Testis (tissue), 3 donors: Measurements from ENCODE around the gene MYCBP. TPM values are rescaled to one million over a fixed set of nuclear protein-coding genes. Genes with fewer than 3 reads are reported as not detected.

ENCODE experiments used
- DNase-seq: peaks from one replicate; pipeline ENCODE4 v3.0.0-alpha.2; 2019
- H3K27ac ChIP-seq, 2 donors: fragments of 200-600 bp; sonication (generic); one replicate each; pipeline ENCODE4 v1.5.1; 2019
- H3K27me3 ChIP-seq: fragments of 200-600 bp; sonication (generic); one replicate; pipeline ENCODE4 v1.5.1; 2019
- H3K36me3 ChIP-seq: fragments of 200-600 bp; sonication (generic); one replicate; pipeline ENCODE4 v1.5.1; 2017; ENCODE audit warnings: low read depth; ENCODE audit errors: missing control alignments
- H3K4me1 ChIP-seq: fragments of 200-600 bp; sonication (generic); one replicate; pipeline ENCODE4 v1.5.1; 2019
- H3K4me3 ChIP-seq, 2 donors: fragments of 200-600 bp; sonication (generic); one replicate each; pipeline ENCODE4 v1.5.1; 2017 to 2019
- H3K9me3 ChIP-seq: fragments of 200-600 bp; sonication (generic); one replicate; pipeline ENCODE4 v1.5.1; 2017
- CTCF ChIP-seq, 3 experiments: fragments of 450-650 bp in 2 of 3; fragments of 200-600 bp in 1 of 3; sonication (generic) in 1 of 3; IDR thresholded peaks; one replicate each; pipeline ENCODE4 v1.5.1; 2016 to 2019; ENCODE audit warnings: antibody characterized with exemption in 3 of 3, mild to moderate bottlenecking in 2 of 3, moderate library complexity in 1 of 3
- POLR2A ChIP-seq: fragments of 450-650 bp; IDR thresholded peaks from one replicate; pipeline ENCODE4 v1.6.1; 2017; ENCODE audit warnings: antibody characterized with exemption, mild to moderate bottlenecking, moderate library complexity
- WGBS, 2 donors: methylation state at CpG; one replicate each; pipeline ENCODE4 v1.1.5; 2018; 5-methylcytosine and 5-hydroxymethylcytosine counted together
- intact Hi-C: fragments of 100-400 bp; cut with DNase I; formaldehyde crosslinking; loops from one replicate; pipeline ENCODE4 v1.15.1; 2023; ENCODE audit warnings: low total_unique reads
- polyA plus RNA-seq: library from polyadenylated mRNA; stranded (reverse); fragments of 350-450 nt; fragmentation: Illumina TruSeq; extraction: RNeasy Lipid Tissue Mini Kit (QIAGEN cat#74804); gene quantifications from one replicate; pipeline ENCODE4 v1.2.3, GENCODE V29; 2014; ENCODE audit warnings: low read depth, low replicate concordance; ENCODE audit not compliant: insufficient read depth
- total RNA-seq, 2 donors: library from RNA; depleted of rRNA; stranded (reverse); fragments of >200 nt; gene quantifications; one replicate each; pipeline ENCODE4 v1.2.3, GENCODE V29; 2016

The MYCBP gene
- total and polyA plus RNA-seq, 3 donors from 2014 or later = 18.5 to 53.0 (median 24.3) TPM

DNA sequence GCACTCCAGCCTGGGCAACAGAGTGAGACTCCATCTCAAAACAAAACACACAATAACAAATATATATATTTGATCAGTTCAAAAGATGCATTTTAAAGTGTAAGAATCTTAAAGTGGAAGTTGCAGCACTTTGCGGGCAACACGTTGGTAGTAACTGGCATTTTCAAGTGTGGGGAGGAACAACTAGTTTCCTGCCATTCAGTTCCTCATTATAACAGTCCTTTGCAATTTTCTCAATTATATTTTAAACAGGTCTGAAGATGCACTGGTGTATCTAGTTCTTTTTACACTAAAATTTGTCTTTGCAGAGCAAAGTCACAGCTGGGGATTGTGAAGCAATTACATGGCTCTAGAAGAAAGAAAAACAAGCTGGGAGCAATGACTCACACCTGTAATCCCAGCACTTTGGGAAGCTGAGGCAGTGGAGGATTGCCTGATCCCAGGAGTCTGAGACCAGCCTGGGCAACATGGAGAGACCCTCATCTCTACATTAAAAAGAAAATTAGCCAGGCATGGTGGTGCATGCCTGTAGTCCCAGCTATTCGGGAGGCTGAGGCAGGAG lies 38.8 kb downstream of the MYCBP start:
- Histone ChIP-seq H3K4me3 (no peak overlapping the region), H3K36me3 (no peaks in the 10 kb centered on the region), H3K9me3 (no peaks in the 10 kb centered on the region), H3K27ac (no peak overlapping the region), H3K27me3 (no peaks in the 10 kb centered on the region), H3K4me1 (no peaks in the 10 kb centered on the region)
- DNase-seq = no peak
- TF ChIP-seq POLR2A (no peak), CTCF (IDR thresholded peaks at IDR 0.05) (no peak)
- WGBS, 2 donors = 80 to 89% methylated on average over 3 of the region's 3 CpGs
- intact Hi-C loops = no loop called here

GRCh38 chr1:38833146-38833545 lies 40.0 kb downstream of the MYCBP start:
- H3K27me3 ChIP-seq = no peaks in the 10 kb centered on the region
- H3K4me1 ChIP-seq = no peaks in the 10 kb centered on the region
- WGBS, 2 donors = 48 to 53% methylated on average over 3 of the region's 3 CpGs
- TF ChIP-seq POLR2A (no peak), CTCF (IDR thresholded peaks at IDR 0.05) (no peak)
- no peak overlapping the region for H3K27ac ChIP-seq
- no peaks in the 10 kb centered on the region for H3K36me3 ChIP-seq
- no peak overlapping the region for H3K4me3 ChIP-seq
- H3K9me3 ChIP-seq = no peaks in the 10 kb centered on the region
- intact Hi-C loops = no loop called here
- DNase-seq = peak; percentile 45

DNA sequence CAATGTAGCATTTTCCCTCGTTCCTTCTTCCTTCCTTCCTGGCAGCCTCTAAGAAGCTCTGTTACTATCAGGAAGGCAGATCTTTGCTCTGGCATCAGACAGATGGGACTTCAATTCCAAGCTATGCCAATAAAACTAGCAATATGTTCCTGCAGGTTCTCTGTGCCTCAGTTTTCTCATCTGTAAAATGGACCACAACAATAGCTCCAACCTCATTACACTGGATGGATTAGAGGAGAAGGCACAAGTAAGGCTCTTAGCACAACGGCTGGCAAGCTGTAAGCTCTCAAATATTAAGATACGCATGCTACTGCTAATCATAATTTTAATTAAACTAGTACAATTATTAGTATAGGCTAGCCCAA lies 40.8 kb downstream of the MYCBP start:
- 87 to 95% methylated on average over 3 of the region's 3 CpGs for WGBS, 2 donors
- no peak for DNase-seq
- Histone ChIP-seq H3K4me3 (no peak overlapping the region), H3K27me3 (no peaks in the 10 kb centered on the region), H3K36me3 (no peaks in the 10 kb centered on the region), H3K4me1 (no peaks in the 10 kb centered on the region), H3K9me3 (no peaks in the 10 kb centered on the region), H3K27ac (no peak overlapping the region)
- intact Hi-C loops = no loop called here
- TF ChIP-seq POLR2A (no peak), CTCF (IDR thresholded peaks at IDR 0.05) (no peak)

- no peak overlapping the region for H3K4me3 ChIP-seq
- intact Hi-C loops = no loop called here
- H3K4me1 ChIP-seq = no peaks in the 10 kb centered on the region
- WGBS, 2 donors = 75 to 92% methylated on average over 6 of the region's 6 CpGs
- no peaks in the 10 kb centered on the region for H3K36me3 ChIP-seq
- H3K27me3 ChIP-seq = no peaks in the 10 kb centered on the region
- TF ChIP-seq CTCF (IDR thresholded peaks at IDR 0.05) = no peak
- TF ChIP-seq POLR2A = no peak
- no peaks in the 10 kb centered on the region for H3K9me3 ChIP-seq
- no peak for DNase-seq
- no peak overlapping the region for H3K27ac ChIP-seq
Observed at GRCh38 chr1:38831731-38832369, 41.3 kb downstream of the MYCBP start.

GRCh38 chr1:38829368-38829767 lies 43.8 kb downstream of the MYCBP start:
- 52 to 64% methylated on average over 1 of the region's 1 CpG for WGBS, 2 donors
- no peak overlapping the region for H3K27ac ChIP-seq

More at GRCh38 chr1:38829368-38829767, 43.8 kb downstream of the MYCBP start:
- DNase-seq = no peak
- no peaks in the 10 kb centered on the region for H3K27me3 ChIP-seq
- no peaks in the 10 kb centered on the region for H3K36me3 ChIP-seq
- no peak overlapping the region for H3K4me3 ChIP-seq
- no peaks in the 10 kb centered on the region for H3K9me3 ChIP-seq
- intact Hi-C loops = no loop called here
- H3K4me1 ChIP-seq = no peaks in the 10 kb centered on the region
- TF ChIP-seq POLR2A (no peak), CTCF (IDR thresholded peaks at IDR 0.05) (no peak)
